G401 (cell line): ENCODE measurements around the gene PARD3B. TPM values are rescaled to one million over a fixed set of nuclear protein-coding genes. Genes with fewer than 3 reads are reported as not detected.

ENCODE experiments used
- DNase-seq: peaks from one replicate; pipeline ENCODE4 v3.0.0-alpha.2; 2015; ENCODE audit warnings: low spot score
- in situ Hi-C: cut with HindIII; loops from 2 replicates; pipeline ENCODE4 v1.10.0; 2016; ENCODE audit warnings: low sequenced_read_pairs, mixed read lengths
- total RNA-seq: library from RNA; depleted of rRNA; stranded (reverse); fragments of >200 nt; shearing (Covaris generic); gene quantifications from 2 replicates; pipeline ENCODE4 v1.2.3, GENCODE V29; 2014; rRNA removed

The PARD3B gene, protein sequence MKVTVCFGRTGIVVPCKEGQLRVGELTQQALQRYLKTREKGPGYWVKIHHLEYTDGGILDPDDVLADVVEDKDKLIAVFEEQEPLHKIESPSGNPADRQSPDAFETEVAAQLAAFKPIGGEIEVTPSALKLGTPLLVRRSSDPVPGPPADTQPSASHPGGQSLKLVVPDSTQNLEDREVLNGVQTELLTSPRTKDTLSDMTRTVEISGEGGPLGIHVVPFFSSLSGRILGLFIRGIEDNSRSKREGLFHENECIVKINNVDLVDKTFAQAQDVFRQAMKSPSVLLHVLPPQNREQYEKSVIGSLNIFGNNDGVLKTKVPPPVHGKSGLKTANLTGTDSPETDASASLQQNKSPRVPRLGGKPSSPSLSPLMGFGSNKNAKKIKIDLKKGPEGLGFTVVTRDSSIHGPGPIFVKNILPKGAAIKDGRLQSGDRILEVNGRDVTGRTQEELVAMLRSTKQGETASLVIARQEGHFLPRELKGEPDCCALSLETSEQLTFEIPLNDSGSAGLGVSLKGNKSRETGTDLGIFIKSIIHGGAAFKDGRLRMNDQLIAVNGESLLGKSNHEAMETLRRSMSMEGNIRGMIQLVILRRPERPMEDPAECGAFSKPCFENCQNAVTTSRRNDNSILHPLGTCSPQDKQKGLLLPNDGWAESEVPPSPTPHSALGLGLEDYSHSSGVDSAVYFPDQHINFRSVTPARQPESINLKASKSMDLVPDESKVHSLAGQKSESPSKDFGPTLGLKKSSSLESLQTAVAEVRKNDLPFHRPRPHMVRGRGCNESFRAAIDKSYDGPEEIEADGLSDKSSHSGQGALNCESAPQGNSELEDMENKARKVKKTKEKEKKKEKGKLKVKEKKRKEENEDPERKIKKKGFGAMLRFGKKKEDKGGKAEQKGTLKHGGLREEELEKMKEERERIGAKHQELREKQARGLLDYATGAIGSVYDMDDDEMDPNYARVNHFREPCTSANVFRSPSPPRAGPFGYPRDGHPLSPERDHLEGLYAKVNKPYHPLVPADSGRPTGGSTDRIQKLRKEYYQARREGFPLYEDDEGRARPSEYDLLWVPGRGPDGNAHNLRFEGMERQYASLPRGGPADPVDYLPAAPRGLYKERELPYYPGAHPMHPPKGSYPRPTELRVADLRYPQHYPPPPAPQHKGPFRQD (N-terminal part only)
- 0.31 and 2.2 TPM in 2 replicates for total RNA-seq

GRCh38 chr2:204544961-204545860 is at the start of gene PARD3B:
Gene PARD3B, plus strand, starts transcription at chr2:204545475. Its CDS starts 525 bp downstream, at chr2:204546000.
- DNase-seq: no peak
- in situ Hi-C loops: no loop called here

DNA sequence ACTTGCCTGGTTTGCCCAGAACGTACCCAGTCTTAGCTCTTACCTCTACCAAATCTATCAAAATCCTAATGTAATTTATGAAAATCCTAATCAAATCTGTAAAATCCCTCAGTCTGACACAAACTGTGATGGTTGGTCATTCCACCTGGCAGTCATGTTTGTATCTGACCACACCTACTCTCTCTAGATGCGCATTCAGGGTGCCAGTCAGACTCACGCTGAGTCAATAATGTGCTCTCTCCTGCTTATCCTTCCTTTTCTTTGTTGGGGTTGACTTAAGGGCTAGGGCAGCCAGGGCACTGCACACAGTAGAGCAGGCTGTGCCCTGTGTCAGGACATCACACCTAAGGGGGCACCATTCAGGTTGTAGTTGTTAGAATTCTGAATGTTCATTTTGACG is 48.5 kb upstream of the PARD3B start:
- DNase-seq: no peak

GRCh38 chr2:204497855-204498254 is 47.4 kb upstream of the PARD3B start:
- no peak for DNase-seq
- in situ Hi-C loops: no loop called here

More for the DNA sequence above, 48.5 kb upstream of the PARD3B start:
- in situ Hi-C loops: no loop called here

DNA sequence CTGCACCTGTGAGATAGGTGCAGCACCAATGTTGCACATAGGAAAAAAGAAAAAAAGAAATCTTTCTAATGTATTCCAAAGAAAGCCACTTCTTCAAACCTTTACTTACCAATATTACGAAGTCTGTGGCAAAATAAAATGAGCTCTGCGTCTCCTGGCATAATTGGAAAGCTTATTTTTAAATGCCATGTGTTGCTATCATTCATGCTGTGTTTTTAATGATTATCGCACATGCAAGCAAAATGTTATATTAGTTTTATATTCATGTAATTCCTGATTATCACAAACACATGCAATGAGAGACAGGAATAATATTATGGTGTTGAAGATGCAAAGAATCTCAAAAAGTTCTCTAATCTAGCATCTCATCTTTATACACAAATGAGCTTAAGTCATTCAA is 47.0 kb upstream of the PARD3B start:
- in situ Hi-C loops: no loop called here
- no peak for DNase-seq

DNA sequence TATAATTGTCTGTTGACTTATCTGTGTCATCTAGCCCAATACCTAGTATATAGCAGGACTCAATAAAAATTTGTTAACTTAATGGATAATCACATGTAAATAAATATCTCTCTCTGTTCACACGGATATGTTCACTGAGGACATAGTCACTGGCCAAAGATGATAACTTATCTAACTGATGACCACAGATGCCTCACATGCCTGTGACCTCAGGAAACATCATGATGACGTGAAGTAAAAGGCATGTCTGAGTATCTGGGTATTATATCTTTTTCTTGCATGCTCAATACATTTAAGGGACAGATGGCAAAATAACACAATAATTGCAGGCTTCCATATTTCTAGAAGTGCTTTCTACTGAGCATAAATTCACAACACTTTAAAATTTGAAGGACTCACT is 41.4 kb upstream of the PARD3B start:
- in situ Hi-C loops: no loop called here
- no peak for DNase-seq

DNA sequence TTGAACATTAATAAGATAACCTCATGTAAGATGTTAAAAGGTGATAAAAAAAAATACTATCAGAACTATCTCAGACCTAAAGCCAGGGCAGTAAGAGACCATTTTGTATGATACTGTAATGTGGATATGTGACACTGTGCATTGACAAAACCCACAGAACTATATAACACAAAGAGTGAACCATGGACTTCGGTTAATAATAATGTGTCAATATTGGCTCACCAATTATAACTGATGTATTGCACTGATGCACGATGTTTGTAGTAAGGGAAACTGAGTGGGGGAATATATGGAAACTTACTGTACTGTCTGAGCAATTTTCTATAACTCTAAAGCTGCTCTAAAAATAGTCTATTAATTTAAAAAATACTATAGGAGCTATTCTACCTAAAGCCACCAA is 40.7 kb upstream of the PARD3B start:
- in situ Hi-C loops: no loop called here
- no peak for DNase-seq

- no peak for DNase-seq
- in situ Hi-C loops: no loop called here
Observed at GRCh38 chr2:204505488-204505887, 39.8 kb upstream of the PARD3B start.

- in situ Hi-C loops: no loop called here
- no peak for DNase-seq
Observed at GRCh38 chr2:204505946-204506345, 39.3 kb upstream of the PARD3B start.

DNA sequence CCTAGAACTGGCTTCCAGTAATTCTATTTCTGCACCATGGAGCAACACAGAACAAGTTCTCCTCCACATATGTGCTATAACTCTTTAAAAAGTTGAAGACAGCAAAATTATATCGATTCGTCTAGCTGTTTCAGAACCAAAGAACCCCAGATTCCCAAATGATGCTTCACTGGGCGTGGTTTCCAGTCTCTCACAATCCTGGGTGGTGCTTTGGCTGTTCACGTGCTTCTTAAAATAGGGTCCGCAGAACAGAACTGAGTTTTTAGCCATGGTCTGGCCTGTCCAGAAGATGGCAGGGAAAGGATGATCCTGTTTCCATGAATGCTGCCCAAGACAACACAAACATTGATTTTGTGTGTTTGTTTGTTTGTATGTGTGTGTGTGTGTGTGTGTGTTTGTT is 37.6 kb upstream of the PARD3B start:
- DNase-seq: no peak
- in situ Hi-C loops: no loop called here

DNA sequence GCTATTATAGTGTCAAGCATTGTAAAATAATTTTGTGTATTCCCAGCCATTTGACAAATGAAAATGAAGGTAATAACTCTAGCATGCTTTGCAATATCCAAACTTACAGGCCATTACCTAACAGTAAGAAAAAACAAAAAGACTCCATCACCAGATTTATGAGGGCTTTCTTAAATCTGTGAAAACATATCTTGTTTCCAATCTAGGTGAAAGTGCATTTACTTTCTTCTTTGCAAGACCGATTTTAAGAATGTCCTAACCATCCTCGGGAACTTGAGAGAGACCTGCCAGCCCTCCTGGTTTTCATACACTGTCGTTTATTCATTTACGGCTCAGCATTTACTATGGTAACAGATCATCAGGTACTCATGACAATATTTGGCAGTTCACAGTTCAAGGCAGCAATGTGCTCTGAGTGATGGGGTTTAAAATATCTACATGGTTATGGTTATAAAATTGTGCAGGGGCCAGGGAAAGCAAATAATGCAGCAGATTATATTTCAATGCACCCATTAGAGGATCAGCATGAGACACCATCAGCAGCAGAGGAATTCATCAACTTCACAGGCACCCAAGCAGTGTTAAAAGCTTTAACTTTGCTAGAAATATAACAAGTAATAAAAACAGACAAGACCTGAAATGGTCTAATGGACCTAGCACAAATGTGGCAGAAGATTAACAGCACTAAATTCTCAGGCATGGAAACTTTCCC is 34.4 kb upstream of the PARD3B start:
- DNase-seq: no peak
- in situ Hi-C loops: no loop called here

DNA sequence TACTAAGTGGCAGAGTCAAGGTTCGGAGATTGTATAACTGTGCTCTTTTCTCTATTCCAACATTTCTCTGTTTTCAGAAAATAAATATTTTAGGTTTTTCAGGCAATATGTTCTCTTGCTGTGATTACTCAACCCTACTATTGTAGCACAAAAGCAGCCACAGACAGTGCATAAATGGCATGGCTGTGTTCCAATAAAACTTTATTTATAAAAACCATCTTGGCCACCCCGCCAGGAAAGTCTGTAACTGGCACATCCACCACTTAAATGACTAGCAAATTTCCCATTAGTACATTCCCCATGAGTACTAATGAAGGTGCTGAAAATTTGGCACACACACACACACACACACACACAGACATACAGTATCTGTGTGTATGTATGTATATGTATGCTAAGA is 30.8 kb upstream of the PARD3B start:
- in situ Hi-C loops: no loop called here

DNA sequence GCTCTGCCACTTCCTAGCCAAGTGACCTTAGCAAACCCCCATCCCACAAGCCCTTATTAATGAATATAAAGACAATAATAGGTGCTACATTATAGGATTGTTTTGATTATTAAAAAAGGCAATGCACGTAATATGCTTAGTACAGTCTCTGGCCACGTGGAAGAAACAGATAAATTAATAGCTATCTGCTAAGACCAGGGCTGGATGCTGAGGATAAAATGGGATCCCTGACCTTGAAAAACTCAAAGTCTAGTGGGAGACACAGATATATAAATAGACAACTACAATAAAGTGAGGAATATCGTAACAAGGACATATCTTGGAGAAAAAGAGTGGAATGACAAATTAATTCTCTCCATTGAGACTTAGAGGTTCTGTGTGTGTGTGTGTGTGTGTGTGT is 29.9 kb upstream of the PARD3B start:
- in situ Hi-C loops: no loop called here
- DNase-seq: no peak

More for the DNA sequence above, 30.8 kb upstream of the PARD3B start:
- DNase-seq: no peak

DNA sequence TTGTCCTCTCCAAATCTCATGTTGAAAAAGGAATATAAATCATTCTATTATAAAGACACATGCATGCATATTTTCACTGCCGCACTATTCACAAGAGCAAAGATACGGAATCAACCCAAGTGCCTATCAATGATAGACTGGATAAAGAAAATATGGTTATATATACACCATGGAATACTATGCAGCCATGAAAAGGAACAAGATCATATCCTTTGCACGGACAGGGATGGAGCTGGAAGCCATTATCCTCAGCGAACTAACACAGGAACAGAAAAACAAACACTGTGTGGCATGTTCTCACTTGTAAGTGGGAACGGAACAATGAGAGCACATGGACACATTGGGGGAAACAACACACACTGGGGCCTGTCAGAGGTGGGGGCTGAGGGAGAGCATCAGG is 28.1 kb upstream of the PARD3B start:
- in situ Hi-C loops: no loop called here
- no peak for DNase-seq

DNA sequence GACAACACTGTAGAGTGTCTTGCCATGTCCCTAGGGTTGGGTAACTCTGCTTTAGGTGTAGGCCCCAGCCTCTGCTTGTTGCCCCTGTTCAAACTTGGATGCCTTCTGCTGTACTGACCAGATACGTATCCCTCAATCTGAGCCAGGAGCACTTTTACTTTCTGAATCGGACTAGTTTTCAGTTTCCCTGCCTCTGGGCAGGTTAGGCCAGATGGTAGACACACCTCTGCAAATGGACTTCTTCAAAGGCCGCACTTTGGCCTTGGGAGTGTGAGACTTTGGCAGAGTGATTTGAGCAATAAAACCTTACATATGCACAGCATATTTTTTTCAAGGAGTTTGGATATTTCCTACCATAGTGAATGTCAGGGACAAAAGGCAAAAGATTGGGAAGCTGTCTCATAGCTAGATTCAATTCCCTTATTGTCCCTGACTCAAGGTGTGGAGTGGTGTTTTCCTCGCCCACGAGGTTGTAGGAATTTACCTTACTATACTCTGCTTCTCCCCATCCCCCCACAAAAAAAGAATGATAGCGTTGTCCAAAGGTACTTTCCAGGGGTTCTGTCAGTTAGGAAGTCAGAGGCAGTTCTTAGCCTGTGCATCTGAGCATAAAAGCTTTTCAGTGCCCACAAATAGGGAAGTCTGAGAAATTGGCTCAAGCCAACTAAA is 15.3 kb upstream of the PARD3B start:
- in situ Hi-C loops: no loop called here
- DNase-seq: no peak

GRCh38 chr2:204530464-204530805 is 14.8 kb upstream of the PARD3B start:
- in situ Hi-C loops: no loop called here
- no peak for DNase-seq

DNA sequence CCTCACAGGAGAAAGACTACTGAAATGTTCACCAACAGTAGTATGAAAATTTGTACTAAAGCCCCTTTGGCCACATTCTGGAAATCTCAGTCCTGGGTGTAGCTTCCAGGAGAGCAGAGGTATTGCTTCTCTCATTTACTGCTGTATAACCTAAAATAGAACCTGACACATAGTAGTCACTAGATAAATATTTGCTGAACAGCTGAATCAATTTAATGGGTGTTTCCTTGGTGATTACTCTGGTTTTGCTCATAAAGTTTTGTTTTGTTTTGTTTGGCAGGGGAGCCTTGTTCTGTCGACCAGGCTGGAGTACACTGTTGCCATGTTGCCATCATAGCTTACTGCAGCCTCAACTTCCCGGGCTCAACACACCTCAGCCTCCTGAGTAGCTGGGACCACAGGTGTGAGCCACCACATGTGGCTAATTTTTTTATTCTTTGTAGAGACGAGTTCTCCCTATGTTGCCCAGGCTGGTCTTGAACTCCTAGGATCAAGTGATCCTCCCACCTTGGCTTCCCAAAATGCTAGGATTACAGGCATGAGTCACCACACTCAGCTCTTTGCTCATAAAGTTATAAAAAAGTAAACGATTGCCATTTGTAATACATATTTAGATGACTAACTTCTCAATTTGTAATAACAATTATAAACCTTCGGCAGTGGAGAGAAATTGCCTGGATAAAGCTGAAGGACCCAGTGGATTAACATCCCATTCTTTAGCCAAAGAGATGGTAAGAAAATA is 11.5 kb upstream of the PARD3B start:
- DNase-seq: no peak
- in situ Hi-C loops: no loop called here

DNA sequence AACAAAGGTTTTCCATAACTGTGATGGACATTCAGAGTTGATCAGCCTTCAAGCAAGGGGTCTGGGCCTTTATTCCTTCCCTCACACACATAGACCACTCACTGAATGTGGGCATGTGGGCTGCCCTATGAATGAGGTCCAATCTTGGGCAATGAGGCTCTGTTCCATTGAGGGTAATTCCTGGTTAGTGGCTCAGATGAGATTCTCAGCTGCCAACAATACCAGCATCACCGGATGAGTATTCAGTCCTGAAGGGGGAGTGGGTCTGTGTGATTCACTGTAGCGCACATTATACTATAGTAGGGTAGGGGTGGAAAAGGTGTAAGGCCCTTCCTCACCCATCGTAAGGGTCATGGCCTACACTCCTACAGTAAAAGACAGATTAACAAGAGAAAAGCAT is 9.9 kb upstream of the PARD3B start:
- in situ Hi-C loops: no loop called here
- DNase-seq: no peak
